ENCODE results near the gene MX2. TPM values are rescaled to one million over a fixed set of nuclear protein-coding genes. Genes with fewer than 3 reads are reported as not detected.

MX2 gene
- total and polyA plus RNA-seq, 2 of the 8 experiments (the other 6 are each of a cell fraction or from before 2014, with no cell fraction given) = 3.1 to 8.9 TPM

DNA sequence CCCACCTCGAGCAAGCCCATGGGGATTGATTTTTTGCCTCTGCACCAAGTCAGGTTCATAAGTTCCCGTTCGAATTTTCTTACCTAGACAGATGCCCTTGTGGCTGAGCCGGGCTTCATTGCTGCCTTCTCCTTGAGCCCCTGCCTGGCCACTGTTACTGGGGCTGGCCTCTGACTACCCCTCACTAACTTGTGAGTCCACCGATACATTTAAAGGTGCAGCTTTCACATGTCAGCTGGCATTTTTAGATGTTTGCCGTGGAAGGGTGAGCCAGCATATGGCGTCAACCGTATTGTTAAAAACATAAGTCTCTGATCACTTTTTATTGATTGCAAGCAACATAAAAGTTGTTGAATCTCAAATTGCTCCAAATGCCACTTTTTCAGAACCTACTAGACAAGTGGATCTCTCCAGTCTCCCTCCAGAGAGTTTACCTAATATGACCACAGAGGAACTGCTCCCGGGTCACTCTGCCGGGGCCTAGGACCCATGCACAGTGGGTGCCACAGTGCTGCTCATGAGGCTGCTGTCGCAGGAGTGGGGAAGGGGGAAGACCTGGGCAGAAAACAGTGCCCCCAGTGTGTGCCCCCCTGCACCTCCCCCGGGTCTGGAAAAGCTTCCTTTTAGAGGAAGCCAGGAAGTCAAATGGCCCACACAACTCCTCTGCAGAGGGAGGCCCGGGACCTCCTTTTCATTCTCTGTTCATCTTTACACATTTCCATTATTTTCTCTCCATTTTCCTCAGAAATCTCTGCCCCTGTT is 83.1 kb downstream of the MX2 start:
- Histone ChIP-seq H3K27ac (ENCODE audit: low read depth, low read length) (no peak overlapping the region), H3K4me1 (replicated peaks in 1 of 4; ENCODE audit: control insufficient read depth in 3 of 4, insufficient read depth in 4 of 4, low read length in 3 of 4) (no peaks in the 10 kb centered on the region; a peak in 1 of 7 replicates)
- no peak for FAIRE-seq
- TF ChIP-seq BRCA1 (IDR thresholded peaks at IDR 0.05; ENCODE audit: low read depth, low read length) = no peak
- no peak for TF ChIP-seq CHD2 (IDR thresholded peaks at IDR 0.05; ENCODE audit: low read length)
- no peak for TF ChIP-seq CEBPB (IDR thresholded peaks at IDR 0.05; ENCODE audit: low read depth, low read length)
- TF ChIP-seq SRF (IDR thresholded peaks at IDR 0.05; ENCODE audit: low read depth, low read length) = no peak
- no peak for TF ChIP-seq BCL11A (IDR thresholded peaks at IDR 0.05; ENCODE audit: low read depth in 2 of 2, low read length in 2 of 2)

More for the DNA sequence above, 83.1 kb downstream of the MX2 start:
- Histone ChIP-seq H2BK20ac (ENCODE audit: low read length) (no peak overlapping the region), H2BK15ac (ENCODE audit: low read length) (no peak overlapping the region), H4K5ac (ENCODE audit: insufficient read length, low read depth, low read length) (no peak overlapping the region), H4K20me1 (replicated peaks in 1 of 2; ENCODE audit: control insufficient read depth in 1 of 2, insufficient read depth in 2 of 2, low read length in 2 of 2) (no peaks in the 10 kb centered on the region), H3K23me2 (ENCODE audit: low read depth, low read length) (no peaks in the 10 kb centered on the region), H3K4me2 (ENCODE audit: insufficient read depth in 1 of 2, low read depth in 2 of 2, low read length in 2 of 2) (no peak overlapping the region), H3K36me3 (ENCODE audit: control insufficient read depth in 2 of 4, insufficient read depth in 4 of 4, low read length in 3 of 4) (no peaks in the 10 kb centered on the region), H3K14ac (ENCODE audit: insufficient read length) (no peak overlapping the region), H4K91ac (replicated peaks; ENCODE audit: insufficient read length, low read length) (no peak overlapping the region), H3K56ac (replicated peaks; ENCODE audit: insufficient read length, low read depth, low read length) (no peak overlapping the region), H2BK120ac (replicated peaks; ENCODE audit: low read depth, low read length) (no peak overlapping the region), H2AK5ac (ENCODE audit: low read depth, low read length) (no peak overlapping the region), H3K79me1 (ENCODE audit: low read depth, low read length) (no peaks in the 10 kb centered on the region), H4K8ac (ENCODE audit: extremely low read depth, insufficient read depth, low read length) (no peak overlapping the region; the same call in 1 of the 2 replicates), H3K79me2 (ENCODE audit: control insufficient read depth in 1 of 2, insufficient read depth in 2 of 2, low read length in 2 of 2) (no peaks in the 10 kb centered on the region), H3K27me3 (replicated peaks in 1 of 4; ENCODE audit: control insufficient read depth in 3 of 4, extremely low read depth in 1 of 4, insufficient read depth in 3 of 4, low read length in 3 of 4) (no peaks in the 10 kb centered on the region), H3K9me3 (ENCODE audit: insufficient read depth in 2 of 2, low read depth in 1 of 2, low read length in 1 of 2) (no peaks in the 10 kb centered on the region), H3K4me3 (ENCODE audit: extremely low read depth in 1 of 4, insufficient read depth in 2 of 4, low read depth in 3 of 4, low read length in 4 of 4) (no peak overlapping the region), H2BK12ac (ENCODE audit: low read depth, low read length) (no peak overlapping the region), H3K9ac (replicated peaks in 1 of 4; ENCODE audit: extremely low read depth in 1 of 4, low read depth in 3 of 4, low read length in 3 of 4) (no peak overlapping the region), H2BK5ac (ENCODE audit: low read depth, low read length) (no peak overlapping the region), H2AFZ (ENCODE audit: low read length) (no peak overlapping the region), H3K4ac (replicated peaks; ENCODE audit: insufficient read length, low read depth, low read length) (no peak overlapping the region), H3K18ac (ENCODE audit: extremely low read depth, low read length) (no peak overlapping the region), H3K23ac (ENCODE audit: insufficient read length) (no peak overlapping the region)
- ChIA-PET CTCF (ENCODE audit: partially characterized antibody) (interaction anchor here (1.1 kb wide), 1 partner anchor 75 kb away, joined by 4 read pairs; no protein-coding TSS in a partner anchor), POLR2A (ENCODE audit: partially characterized antibody) (interaction anchor here (1.4 to 2.2 kb wide), 2 partner anchors 10 to 15 kb away, joined by 3 to 6 read pairs; no protein-coding TSS in a partner anchor)
- no peak for DNase-seq (ENCODE audit: low read depth in 1 of 2, low spot score in 2 of 2)
- 92% methylated on average over 13 of the region's 13 CpGs; no CpG with 5 or more reads in 1 of the 2 experiments for WGBS, 2 experiments (ENCODE audit: extremely low coverage in 1 of 2, insufficient coverage in 1 of 2, insufficient read length in 1 of 2, insufficient replicate concordance in 2 of 2, low coverage in 1 of 2, low lambda C conversion rate in 2 of 2, missing lambda C conversion rate in 1 of 2)
